Neural cell (in vitro differentiated cells): ENCODE data around the gene EFR3B.

Experiments used
- CTCF ChIP-seq: fragments of 450-650 bp; IDR thresholded peaks from 2 replicates; pipeline ENCODE4 v1.5.1; 2014; ENCODE audit warnings: antibody characterized with exemption, mild to moderate bottlenecking, moderate library complexity; ENCODE audit not compliant: poor library complexity, severe bottlenecking
- EP300 ChIP-seq: fragments of 450-650 bp; conservative IDR thresholded peaks from 2 replicates; pipeline ENCODE4 v1.6.1; 2014; ENCODE audit warnings: antibody characterized with exemption, mild to moderate bottlenecking, moderate library complexity; ENCODE audit not compliant: poor library complexity, severe bottlenecking
- MXI1 ChIP-seq: fragments of 450-650 bp; conservative IDR thresholded peaks from 2 replicates; pipeline ENCODE4 v1.6.1; 2014; ENCODE audit warnings: antibody characterized with exemption, mild to moderate bottlenecking; ENCODE audit not compliant: poor library complexity, severe bottlenecking
- SMC3 ChIP-seq: fragments of 450-650 bp; conservative IDR thresholded peaks from 2 replicates; pipeline ENCODE4 v1.6.1; 2014; ENCODE audit warnings: antibody characterized with exemption, mild to moderate bottlenecking, moderate library complexity; ENCODE audit not compliant: poor library complexity
- TAF1 ChIP-seq: IDR thresholded peaks from 2 replicates; pipeline ENCODE4 v1.6.1; 2012; ENCODE audit warnings: low read depth

GRCh38 chr2:25176138-25176537, 134.3 kb downstream of the EFR3B start:
- TF ChIP-seq EP300 (no peak), CTCF (no peak), MXI1 (no peak), SMC3 (no peak), TAF1 (no peak)
